OCI-M2 (cell line): ENCODE data around the gene MORN1.

ENCODE experiments used
- DNase-seq: peaks from one replicate; lab custom pipeline; 2025; ENCODE audit not compliant: unreplicated experiment; lab: John Stamatoyannopoulos, UW

Gene MORN1

GRCh38 chr1:2388004-2388913 lies 3.1 kb downstream of the MORN1 start:
- no peak for DNase-seq

GRCh38 chr1:2386636-2387611 lies 4.4 kb downstream of the MORN1 start:
- no peak for DNase-seq

GRCh38 chr1:2385606-2386280 lies 5.6 kb downstream of the MORN1 start:
- DNase-seq, result no peak

GRCh38 chr1:2384941-2385481 lies 6.3 kb downstream of the MORN1 start:
- no peak for DNase-seq

GRCh38 chr1:2384130-2384860 lies 7.1 kb downstream of the MORN1 start:
- no peak for DNase-seq

- no peak for DNase-seq
These were observed 7.8 kb downstream of the MORN1 start for GRCh38 chr1:2383576-2383975.

- no peak for DNase-seq
These were observed 8.6 kb downstream of the MORN1 start for GRCh38 chr1:2382621-2383361.

- no peak for DNase-seq
These were observed 9.4 kb downstream of the MORN1 start for GRCh38 chr1:2381741-2382620.

- DNase-seq, result no peak
These were observed 10.3 kb downstream of the MORN1 start for GRCh38 chr1:2380816-2381591.

GRCh38 chr1:2379733-2380404 lies 11.5 kb downstream of the MORN1 start:
- DNase-seq, result no peak

GRCh38 chr1:2378956-2379732 lies 12.2 kb downstream of the MORN1 start:
- DNase-seq, result no peak

GRCh38 chr1:2378441-2378851 lies 12.9 kb downstream of the MORN1 start:
- no peak for DNase-seq

- DNase-seq, result no peak
These were observed 13.5 kb downstream of the MORN1 start for GRCh38 chr1:2377751-2378440.

- DNase-seq, result no peak
These were observed 14.3 kb downstream of the MORN1 start for GRCh38 chr1:2376931-2377672.

GRCh38 chr1:2376261-2376741 lies 15.1 kb downstream of the MORN1 start:
- no peak for DNase-seq
